Ammon's horn (tissue), 1 donor: ENCODE data around the gene MAP3K14.

ENCODE experiments used
- DNase-seq: peaks from one replicate; pipeline ENCODE4 v3.0.0-alpha.2; 2016; ENCODE audit warnings: low spot score

The MAP3K14 gene

DNA sequence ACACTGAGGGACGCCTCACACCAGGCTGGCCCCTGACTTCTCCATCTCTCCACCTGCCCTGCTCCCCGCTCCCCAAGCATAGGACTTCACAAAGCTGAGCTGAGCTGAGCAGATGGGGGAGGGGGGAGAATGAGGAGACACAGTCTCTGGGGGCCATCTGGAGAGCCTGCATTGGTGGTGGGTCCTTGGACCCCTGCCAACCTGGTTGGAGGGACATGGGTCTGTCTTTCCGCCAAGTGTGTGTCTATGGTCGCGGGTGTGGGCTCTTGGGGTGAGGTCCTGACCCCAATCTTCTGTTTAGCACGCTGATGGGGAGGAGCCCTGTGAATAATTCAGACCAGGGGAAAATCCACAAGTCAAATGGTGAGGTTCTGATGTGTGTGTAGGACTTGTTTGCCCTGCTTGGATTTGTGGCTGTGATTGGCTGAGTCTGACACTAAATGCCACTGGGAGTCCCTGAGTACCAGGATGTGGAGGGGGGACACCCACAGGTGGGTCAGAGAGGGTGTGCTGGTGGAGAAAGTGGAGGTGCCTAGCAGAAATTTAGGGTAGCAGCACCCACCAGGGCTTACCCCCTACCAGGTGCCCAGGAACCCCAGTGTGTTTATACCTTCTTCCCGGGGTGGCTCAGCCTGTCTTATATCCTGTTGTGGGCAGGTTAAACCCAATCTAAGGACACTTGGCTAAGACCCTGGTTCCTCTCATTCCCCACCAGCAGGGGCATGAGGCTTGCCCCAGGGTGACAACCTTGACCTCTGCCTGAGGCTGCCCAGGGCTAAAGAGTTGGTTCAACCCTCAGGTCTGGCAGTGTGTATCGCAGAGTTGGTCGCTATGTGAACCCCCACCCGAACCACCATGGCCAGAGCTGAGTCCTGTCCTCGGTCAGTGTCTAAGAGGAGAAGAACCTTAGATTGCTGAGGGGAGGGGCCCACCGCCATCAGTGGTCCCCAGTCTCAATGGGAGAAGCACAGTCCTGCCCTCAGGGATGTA is 93.0 kb downstream of the MAP3K14 start:
- no peak for DNase-seq

DNA sequence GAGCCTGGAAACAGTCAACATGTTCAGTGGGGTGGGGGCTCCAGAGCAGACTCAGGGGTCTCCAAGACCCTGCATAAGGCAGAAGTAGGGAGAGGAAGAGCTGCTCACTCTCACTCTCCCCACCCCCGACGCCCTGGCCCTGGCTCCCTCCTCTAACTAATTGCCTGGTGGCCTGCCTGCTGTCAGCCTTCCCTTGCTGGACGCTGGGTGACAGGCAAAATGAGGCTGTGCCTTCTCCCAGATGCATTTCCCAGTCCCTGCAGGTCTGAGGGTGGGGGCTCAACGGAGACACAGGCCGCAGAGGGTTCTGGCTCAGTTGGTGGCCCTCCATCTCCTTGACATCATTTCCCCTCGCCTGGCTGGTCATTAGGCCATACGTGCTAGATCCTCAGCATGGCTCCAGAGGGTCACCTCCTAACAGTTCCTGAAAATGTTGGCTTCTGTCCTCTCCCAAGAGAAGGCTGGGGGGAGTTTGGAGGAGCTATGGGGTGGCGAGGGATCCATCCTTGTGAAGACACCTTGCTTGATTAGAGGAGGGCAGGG is 93.8 kb downstream of the MAP3K14 start:
- no peak for DNase-seq

DNA sequence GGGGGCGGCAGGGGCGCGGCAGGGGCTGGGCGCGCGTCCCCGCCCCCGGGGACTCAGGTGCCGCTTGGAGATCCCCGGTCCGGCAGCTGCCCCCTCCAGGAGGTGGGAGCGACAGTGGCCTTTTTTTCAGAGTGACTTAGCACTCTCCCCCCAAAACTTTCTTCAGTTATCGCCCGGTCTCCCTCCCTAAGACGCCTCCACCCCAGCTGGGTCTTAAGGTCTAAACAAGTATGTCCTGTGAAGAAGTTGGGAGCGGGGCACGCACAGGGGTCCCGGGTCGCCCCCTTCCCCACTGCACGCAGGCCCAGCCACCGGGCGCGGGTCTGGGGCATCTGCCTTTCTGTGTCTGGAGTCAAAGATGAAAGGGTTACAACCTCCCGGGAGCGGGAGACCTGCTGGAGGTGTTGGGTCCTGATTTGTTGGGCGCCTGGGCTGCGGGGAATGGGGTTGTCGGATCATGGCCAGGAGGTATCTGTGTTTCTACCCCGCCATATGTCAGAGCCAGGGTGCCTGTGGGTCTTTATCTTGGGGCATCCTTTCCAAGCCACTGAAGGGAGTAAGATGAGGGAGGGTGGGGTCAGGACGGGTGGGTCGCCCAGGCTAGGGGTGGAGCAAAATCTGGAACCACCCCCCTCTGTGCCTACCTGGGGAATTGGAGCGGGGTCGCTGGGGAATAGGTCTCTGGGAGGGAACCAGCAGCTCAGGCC is 94.4 kb downstream of the MAP3K14 start:
- no peak for DNase-seq

DNA sequence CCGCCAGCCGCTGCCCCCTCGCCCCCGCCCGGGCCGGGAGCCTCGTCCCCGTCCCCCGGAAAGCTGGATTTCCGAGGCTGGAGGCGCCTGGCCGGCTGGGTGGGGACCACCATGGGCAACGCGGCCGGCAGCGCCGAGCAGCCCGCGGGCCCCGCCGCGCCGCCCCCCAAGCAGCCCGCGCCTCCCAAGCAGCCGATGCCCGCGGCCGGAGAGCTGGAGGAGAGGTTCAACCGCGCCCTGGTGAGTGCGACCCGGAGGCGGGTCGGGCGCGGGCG is 94.9 kb downstream of the MAP3K14 start:
- no peak for DNase-seq

DNA sequence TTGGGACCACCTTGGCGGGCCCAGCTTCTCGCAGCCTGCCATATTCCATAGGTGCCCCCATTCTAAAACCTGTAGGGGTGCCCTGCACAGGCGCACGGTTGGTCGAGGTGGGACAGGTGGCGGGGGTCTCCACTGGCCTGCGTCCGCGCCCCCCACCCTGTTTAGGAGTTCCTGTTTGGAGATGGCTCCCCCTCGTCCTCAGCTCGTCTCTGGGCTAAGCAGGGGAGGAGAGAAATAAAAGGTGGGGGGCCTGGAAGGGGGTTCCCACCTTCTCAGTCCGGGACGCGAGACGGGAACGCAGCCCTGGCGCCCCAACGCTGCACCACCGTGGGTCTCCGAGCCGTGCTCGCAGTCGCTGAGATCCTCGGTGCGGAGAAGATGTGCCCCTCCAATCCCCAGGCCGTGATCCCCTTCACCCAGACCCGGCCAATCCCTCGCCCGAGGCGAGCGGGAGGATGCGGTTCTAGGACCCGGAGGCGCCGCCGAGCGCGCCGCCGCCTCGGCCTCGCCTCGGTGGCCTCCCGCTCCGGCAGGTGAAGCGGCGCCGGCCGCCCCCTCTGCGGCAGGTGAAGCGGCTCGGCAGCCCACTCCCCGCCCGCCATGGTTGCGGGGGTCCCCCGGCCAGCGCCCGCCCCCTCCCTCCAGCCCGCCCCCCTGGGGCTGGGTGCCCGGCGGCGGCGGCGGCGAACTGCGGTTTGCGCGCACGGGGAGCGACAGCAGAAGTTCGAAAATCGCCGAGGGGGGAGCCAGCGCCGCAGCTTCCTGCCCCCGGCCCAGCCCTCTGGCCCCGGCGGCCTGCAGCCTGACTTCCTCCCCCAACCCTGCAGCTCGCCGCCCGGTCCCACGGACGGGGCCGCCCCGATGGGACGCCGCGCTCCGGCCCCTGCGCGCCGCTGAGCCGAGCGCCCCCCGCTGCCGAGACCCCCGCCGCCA is 95.5 kb downstream of the MAP3K14 start, which contains the start of gene FMNL1:
Gene FMNL1, plus strand, starts transcription at position 805 of the 933 bp plus-strand sequence. CDS start 240 bp downstream, outside the sequence.
- peak; percentile 51 for DNase-seq

DNA sequence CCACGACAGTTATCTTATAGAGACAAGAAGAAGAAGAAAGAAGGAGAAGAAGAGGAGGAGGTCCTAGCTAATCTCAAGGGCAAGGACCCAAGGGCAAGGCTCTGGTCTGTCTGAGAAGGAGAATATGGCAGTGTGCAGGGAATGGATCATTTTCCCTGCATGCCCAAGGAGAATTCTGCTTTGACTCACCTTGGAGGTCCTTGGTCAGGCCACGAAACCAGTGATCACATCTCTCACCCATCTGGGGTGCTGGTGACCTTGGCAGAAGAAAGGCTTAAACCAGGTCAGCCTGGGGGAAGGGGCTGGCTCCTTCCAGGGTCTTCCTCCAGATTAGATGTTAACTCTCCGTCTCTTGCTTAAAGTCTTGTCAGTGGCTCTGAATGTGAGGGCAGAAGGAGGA is 96.7 kb downstream of the MAP3K14 start:
- no peak for DNase-seq

DNA sequence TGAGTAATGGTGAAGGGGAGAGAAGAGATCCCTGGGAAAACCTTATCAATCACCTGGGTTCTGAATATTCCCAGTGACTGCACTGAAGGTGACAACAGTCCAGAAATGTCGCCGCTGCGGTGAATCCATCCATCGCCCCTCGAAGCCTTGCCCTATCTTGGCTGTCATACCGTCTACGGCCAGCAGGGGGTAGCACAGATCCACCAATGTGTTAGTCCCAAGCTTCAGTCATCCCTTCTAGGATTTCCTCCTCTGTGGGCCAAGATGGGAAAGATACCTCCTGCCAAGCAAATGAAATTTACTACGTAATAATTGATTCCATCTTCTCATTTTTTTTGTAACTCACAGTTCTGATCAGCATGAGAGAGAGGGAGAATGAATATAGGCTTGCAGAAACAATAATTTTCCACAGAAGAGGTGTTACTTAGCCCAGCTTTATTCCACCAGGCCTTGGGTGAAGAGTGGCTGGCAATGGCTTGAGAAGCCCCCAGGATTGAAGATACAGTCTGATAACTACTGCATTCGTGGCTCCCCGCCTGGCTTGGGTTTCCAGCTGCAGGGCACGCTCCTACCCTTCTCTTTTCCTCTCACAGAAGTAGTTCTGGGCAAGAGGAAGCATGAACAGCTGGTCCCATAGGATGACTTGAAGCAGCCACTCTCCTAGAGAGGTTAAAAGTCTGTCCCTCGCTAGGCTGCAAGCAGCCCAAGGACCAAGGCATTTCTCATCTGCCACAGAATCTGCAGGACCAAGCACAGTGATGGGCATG is 97.7 kb downstream of the MAP3K14 start:
- DNase-seq = peak; percentile 89
